ENCODE results near the gene PRKCB. TPM values are rescaled to one million over a fixed set of nuclear protein-coding genes. Genes with fewer than 3 reads are reported as not detected.

PRKCB gene
- polyA plus RNA-seq, 1 donor from 2014 or later: 27.6 TPM

DNA sequence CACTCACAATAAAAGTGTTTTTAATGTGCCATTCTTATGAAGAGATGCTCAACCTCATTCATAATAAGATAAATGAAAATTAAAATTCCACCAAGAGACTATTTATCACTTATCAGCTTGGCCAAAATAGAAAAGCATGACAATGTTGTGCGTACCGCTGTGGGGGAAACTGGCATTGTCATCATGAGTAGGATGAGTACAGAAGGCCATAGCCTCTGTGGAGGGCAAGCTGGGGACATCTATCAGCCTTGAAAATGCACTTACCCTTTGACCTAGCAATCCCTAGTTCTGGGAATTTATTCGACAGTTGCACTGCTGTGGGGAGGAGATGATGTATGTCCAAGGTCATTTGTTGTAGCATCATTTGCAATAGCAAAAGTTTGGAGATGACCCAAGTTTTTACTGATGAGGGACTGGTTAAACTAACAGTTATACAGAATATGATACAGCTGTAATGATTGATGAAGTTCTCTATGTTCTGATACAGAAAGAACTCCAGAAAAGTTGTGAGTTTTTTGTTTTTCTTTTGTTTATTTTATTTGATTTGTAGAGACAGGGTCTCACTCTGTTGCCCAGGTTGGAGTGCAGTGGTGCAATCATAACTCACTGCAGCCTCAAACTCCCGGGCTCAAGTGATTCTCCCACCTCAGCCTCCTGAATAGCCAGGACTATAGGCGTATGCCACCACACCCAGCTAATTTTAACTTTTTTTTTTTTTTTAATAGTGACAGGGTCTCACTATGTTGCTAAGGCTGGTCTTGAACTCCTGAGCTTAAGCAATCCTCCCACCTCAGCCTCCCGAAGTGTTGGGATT is 13.7 kb upstream of the PRKCB start:
- H4K20me1 ChIP-seq (ENCODE audit: insufficient read depth): no peaks in the 10 kb centered on the region
- no peaks in the 10 kb centered on the region for H3F3A ChIP-seq (ENCODE audit: insufficient read depth, low read length, poor library complexity, severe bottlenecking)
- no peak overlapping the region for H3K4me2 ChIP-seq (ENCODE audit: low read length)
- no peaks in the 10 kb centered on the region for H3K9me3 ChIP-seq (ENCODE audit: low read length)
- H3K79me2 ChIP-seq (replicated peaks; ENCODE audit: insufficient read depth, low read length): no peaks in the 10 kb centered on the region
- H3K9ac ChIP-seq (ENCODE audit: low read length): no peak overlapping the region
- TF ChIP-seq SMC3 (conservative IDR thresholded peaks at IDR 0.05; ENCODE audit: poor library complexity) (no peak), EZH2 (IDR thresholded peaks at IDR 0.05; ENCODE audit: borderline replicate concordance, insufficient read depth, low read length, poor library complexity, severe bottlenecking) (no peak), MXI1 (conservative IDR thresholded peaks at IDR 0.05; ENCODE audit: poor library complexity, severe bottlenecking) (no peak), RAD21 (conservative IDR thresholded peaks at IDR 0.05) (no peak), TAF1 (IDR thresholded peaks at IDR 0.05; ENCODE audit: low read depth) (no peak), POLR2AphosphoS5 (IDR thresholded peaks at IDR 0.05) (no peak), EP300 (conservative IDR thresholded peaks at IDR 0.05; ENCODE audit: poor library complexity, severe bottlenecking) (no peak)
- TF ChIP-seq, protein P1, sequence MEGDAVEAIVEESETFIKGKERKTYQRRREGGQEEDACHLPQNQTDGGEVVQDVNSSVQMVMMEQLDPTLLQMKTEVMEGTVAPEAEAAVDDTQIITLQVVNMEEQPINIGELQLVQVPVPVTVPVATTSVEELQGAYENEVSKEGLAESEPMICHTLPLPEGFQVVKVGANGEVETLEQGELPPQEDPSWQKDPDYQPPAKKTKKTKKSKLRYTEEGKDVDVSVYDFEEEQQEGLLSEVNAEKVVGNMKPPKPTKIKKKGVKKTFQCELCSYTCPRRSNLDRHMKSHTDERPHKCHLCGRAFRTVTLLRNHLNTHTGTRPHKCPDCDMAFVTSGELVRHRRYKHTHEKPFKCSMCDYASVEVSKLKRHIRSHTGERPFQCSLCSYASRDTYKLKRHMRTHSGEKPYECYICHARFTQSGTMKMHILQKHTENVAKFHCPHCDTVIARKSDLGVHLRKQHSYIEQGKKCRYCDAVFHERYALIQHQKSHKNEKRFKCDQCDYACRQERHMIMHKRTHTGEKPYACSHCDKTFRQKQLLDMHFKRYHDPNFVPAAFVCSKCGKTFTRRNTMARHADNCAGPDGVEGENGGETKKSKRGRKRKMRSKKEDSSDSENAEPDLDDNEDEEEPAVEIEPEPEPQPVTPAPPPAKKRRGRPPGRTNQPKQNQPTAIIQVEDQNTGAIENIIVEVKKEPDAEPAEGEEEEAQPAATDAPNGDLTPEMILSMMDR (IDR thresholded peaks at IDR 0.05; ENCODE audit: poor library complexity, severe bottlenecking): no peak
- TF ChIP-seq, protein P2, sequence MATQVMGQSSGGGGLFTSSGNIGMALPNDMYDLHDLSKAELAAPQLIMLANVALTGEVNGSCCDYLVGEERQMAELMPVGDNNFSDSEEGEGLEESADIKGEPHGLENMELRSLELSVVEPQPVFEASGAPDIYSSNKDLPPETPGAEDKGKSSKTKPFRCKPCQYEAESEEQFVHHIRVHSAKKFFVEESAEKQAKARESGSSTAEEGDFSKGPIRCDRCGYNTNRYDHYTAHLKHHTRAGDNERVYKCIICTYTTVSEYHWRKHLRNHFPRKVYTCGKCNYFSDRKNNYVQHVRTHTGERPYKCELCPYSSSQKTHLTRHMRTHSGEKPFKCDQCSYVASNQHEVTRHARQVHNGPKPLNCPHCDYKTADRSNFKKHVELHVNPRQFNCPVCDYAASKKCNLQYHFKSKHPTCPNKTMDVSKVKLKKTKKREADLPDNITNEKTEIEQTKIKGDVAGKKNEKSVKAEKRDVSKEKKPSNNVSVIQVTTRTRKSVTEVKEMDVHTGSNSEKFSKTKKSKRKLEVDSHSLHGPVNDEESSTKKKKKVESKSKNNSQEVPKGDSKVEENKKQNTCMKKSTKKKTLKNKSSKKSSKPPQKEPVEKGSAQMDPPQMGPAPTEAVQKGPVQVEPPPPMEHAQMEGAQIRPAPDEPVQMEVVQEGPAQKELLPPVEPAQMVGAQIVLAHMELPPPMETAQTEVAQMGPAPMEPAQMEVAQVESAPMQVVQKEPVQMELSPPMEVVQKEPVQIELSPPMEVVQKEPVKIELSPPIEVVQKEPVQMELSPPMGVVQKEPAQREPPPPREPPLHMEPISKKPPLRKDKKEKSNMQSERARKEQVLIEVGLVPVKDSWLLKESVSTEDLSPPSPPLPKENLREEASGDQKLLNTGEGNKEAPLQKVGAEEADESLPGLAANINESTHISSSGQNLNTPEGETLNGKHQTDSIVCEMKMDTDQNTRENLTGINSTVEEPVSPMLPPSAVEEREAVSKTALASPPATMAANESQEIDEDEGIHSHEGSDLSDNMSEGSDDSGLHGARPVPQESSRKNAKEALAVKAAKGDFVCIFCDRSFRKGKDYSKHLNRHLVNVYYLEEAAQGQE (IDR thresholded peaks at IDR 0.05; ENCODE audit: borderline replicate concordance): no peak
- no peaks in the 10 kb centered on the region for H3K27me3 ChIP-seq (ENCODE audit: insufficient read depth, low read depth, low read length)
- no peaks in the 10 kb centered on the region for H3K36me3 ChIP-seq (ENCODE audit: insufficient read depth, low read length)
- no peak overlapping the region for H2AFZ ChIP-seq (ENCODE audit: low read depth, low read length)
- H3K4me3 ChIP-seq (ENCODE audit: low read length): no peak overlapping the region
- no peak overlapping the region for H3K27ac ChIP-seq (ENCODE audit: low read length)
- H3K9me2 ChIP-seq (ENCODE audit: insufficient read depth, low read length): no peaks in the 10 kb centered on the region

DNA sequence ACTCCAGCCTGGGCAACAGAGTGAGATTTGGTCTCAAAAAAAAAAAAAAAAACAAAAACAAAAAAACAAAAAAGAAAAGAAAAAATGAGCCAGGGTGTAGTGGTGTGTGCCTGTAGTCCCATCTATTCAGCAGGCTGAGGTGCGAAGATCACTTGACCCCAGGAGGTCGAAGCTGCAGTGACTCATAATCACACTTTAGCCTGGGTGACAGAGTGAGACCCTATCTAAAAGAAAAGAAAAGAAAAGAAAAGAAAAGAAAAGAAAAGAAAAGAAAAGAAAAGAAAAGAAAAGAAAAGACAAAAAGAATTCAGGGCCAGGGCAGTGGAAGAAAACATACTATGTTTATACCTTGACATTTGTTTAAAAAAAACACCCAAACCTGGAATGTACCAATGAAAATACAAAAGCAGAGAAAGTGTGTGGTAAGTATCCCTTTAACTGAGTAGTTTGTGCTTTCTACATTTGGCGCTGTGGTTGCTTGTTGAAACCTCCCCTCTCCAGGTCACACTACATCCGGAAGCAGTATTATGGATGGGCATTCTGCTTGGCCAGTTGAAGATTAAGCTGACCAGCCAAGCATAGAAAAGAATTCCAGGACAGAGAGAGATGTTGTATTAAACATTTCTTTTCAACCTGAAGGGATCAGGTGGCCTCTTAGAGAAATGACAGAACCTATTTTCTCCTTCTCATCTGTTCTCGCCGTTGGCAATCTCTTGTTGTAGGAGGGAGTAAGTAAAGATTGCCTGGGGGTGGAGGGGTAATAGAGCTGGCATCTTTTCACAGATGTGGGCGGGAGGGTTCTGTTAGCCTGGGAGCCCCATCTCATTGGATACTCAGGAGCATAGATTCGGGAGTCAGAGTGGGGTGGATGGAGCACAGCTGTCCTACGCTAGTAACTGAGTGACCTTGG is 12.1 kb upstream of the PRKCB start:
- no peak overlapping the region for H2AFZ ChIP-seq (ENCODE audit: low read depth, low read length)
- TF ChIP-seq TAF1 (IDR thresholded peaks at IDR 0.05; ENCODE audit: low read depth) (no peak), RAD21 (conservative IDR thresholded peaks at IDR 0.05) (no peak), MXI1 (conservative IDR thresholded peaks at IDR 0.05; ENCODE audit: poor library complexity, severe bottlenecking) (no peak), EP300 (conservative IDR thresholded peaks at IDR 0.05; ENCODE audit: poor library complexity, severe bottlenecking) (no peak), EZH2 (IDR thresholded peaks at IDR 0.05; ENCODE audit: borderline replicate concordance, insufficient read depth, low read length, poor library complexity, severe bottlenecking) (no peak)
- TF ChIP-seq, protein P2 (IDR thresholded peaks at IDR 0.05; ENCODE audit: borderline replicate concordance): no peak

More for the DNA sequence above, 12.1 kb upstream of the PRKCB start:
- no peaks in the 10 kb centered on the region for H3K27me3 ChIP-seq (ENCODE audit: insufficient read depth, low read depth, low read length)
- H3K9me2 ChIP-seq (ENCODE audit: insufficient read depth, low read length): no peaks in the 10 kb centered on the region
- H3K27ac ChIP-seq (ENCODE audit: low read length): no peak overlapping the region
- H3K4me3 ChIP-seq (ENCODE audit: low read length): no peak overlapping the region
- no peak overlapping the region for H3K4me2 ChIP-seq (ENCODE audit: low read length)
- H3K9ac ChIP-seq (ENCODE audit: low read length): no peak overlapping the region
- no peaks in the 10 kb centered on the region for H4K20me1 ChIP-seq (ENCODE audit: insufficient read depth)
- H3K9me3 ChIP-seq (ENCODE audit: low read length): no peaks in the 10 kb centered on the region
- no peaks in the 10 kb centered on the region for H3F3A ChIP-seq (ENCODE audit: insufficient read depth, low read length, poor library complexity, severe bottlenecking)
- no peaks in the 10 kb centered on the region for H3K79me2 ChIP-seq (replicated peaks; ENCODE audit: insufficient read depth, low read length)
- H3K36me3 ChIP-seq (ENCODE audit: insufficient read depth, low read length): no peaks in the 10 kb centered on the region

Data from neural cell (in vitro differentiated cells).